Measurements from ENCODE around the gene DENND2A. TPM values are rescaled to one million over a fixed set of nuclear protein-coding genes. Genes with fewer than 3 reads are reported as not detected.

The DENND2A gene
- total RNA-seq, 2 experiments from 2014 or later = not detected

DNA sequence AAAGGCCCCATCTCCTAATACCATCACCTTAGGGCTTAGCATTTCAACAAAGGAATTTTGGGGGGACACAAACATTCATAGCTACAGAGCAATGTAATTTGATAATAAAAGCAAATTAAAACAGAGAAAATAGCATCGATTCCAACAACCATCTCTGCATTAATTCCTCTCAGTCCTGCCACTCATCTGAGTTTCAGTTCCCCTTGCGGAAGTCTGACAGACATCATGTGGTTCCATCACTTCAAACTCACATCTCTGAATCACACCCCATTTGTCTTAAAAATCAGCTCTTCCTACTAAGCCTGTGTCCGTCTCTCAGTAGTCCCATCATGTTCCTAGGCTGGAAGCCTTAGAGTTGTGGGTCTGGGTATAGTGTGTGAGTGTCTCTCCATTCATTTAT is 35.7 kb upstream of the DENND2A start:
- ATAC-seq = no peak
- peaks cover 33% of the 10 kb centered on the region for H3K36me3 Mint-ChIP-seq (ENCODE audit: low read depth)

DNA sequence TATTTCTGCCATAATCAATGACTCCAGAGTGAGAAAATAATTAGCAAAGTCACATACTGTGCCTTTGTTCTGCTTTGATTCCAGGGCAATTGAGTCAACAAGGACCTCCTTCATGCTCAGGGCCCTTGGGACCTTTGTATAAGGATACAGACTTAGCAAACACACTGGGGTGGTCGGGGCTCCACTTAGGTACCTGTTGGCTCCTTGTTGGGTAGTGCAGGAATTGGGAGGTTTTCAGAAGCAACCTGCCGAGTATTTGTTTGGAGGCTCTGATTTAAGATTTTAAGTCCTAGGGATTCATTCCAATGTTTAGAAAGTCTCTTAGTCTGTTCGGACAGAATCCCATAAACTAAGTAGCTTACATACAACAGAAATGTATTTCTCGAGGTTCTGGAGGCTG is 35.1 kb upstream of the DENND2A start:
- Mint-ChIP-seq H3K4me1 (ENCODE audit: low read depth) (peaks cover 35% of the 10 kb centered on the region), H3K9me3 (no peaks in the 10 kb centered on the region), H3K27me3 (no peaks in the 10 kb centered on the region), H3K4me3 (no peak overlapping the region), H3K36me3 (ENCODE audit: low read depth) (peaks cover 29% of the 10 kb centered on the region), H3K27ac (no peak overlapping the region)
- TF ChIP-seq, protein P1, sequence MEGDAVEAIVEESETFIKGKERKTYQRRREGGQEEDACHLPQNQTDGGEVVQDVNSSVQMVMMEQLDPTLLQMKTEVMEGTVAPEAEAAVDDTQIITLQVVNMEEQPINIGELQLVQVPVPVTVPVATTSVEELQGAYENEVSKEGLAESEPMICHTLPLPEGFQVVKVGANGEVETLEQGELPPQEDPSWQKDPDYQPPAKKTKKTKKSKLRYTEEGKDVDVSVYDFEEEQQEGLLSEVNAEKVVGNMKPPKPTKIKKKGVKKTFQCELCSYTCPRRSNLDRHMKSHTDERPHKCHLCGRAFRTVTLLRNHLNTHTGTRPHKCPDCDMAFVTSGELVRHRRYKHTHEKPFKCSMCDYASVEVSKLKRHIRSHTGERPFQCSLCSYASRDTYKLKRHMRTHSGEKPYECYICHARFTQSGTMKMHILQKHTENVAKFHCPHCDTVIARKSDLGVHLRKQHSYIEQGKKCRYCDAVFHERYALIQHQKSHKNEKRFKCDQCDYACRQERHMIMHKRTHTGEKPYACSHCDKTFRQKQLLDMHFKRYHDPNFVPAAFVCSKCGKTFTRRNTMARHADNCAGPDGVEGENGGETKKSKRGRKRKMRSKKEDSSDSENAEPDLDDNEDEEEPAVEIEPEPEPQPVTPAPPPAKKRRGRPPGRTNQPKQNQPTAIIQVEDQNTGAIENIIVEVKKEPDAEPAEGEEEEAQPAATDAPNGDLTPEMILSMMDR (IDR thresholded peaks at IDR 0.05) = no peak
- CTCF ChIA-PET = interaction anchor here (1.0 to 1.5 kb wide), 6 partner anchors 10 to 339 kb away, joined by 3 to 6 read pairs (median 4); partner anchors contain the start of gene MRPS33
- POLR2A ChIA-PET = interaction anchor here (1.1 to 3.6 kb wide), 2 partner anchors 10 to 21 kb away, joined by 3 to 14 read pairs; partner anchors contain the start of gene NDUFB2
- DNase-seq = no peak
- ATAC-seq = no peak
- intact Hi-C loops (cut with micrococcal nuclease) = no loop called here

More for the DNA sequence above, 35.7 kb upstream of the DENND2A start:
- ChIA-PET CTCF (interaction anchor here (1.5 kb wide), 1 partner anchor 10 kb away, joined by 4 read pairs; no protein-coding TSS in a partner anchor), POLR2A (no interaction called here)
- Mint-ChIP-seq H3K4me1 (ENCODE audit: low read depth) (peaks cover 35% of the 10 kb centered on the region), H3K27me3 (no peaks in the 10 kb centered on the region), H3K4me3 (no peak overlapping the region), H3K27ac (no peak overlapping the region), H3K9me3 (no peaks in the 10 kb centered on the region)
- TF ChIP-seq, protein P1 (IDR thresholded peaks at IDR 0.05) = no peak
- intact Hi-C loops (cut with micrococcal nuclease) = no loop called here
- no peak for DNase-seq

DNA sequence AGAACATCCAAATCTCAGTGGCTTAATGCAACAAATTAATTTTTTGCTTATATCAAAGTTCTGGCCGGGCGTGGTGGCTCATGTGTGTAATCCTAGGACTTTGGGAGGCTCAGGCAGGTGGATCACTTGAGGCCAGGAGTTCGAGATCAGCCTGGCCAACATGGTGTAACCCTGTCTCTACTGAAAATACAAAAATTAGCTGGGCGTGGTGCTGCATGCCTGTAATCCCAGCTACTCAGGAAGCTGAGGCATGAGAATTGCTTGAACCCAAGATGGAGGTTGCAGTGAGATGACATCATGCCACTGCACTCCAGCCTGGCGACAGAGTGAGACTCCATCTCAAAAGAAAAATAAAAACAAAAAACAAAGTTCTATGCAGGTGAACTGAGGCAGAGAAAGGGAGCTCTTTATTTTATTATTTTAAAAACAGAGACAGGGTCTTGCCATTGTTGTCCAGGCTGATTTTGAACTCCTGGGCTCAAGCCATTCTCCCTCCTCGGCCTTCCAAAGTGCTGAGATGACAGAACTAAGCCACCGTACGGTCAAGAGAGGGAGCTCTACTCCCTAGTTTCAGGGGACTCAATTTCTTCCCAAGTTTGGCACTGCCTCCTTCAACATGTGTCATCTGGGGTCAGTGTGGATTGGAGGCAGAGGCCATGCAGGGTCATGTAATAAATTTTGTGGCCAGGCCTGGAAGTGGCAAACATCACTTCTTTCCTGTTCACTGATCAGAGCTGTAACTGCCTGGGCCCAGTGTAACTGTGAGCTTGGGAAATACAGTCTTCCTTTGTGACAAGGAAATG is 34.5 kb upstream of the DENND2A start:
- H3K9me3 Mint-ChIP-seq = no peaks in the 10 kb centered on the region
- intact Hi-C loops (cut with micrococcal nuclease) = no loop called here
- DNase-seq = no peak
- peaks cover 26% of the 10 kb centered on the region for H3K36me3 Mint-ChIP-seq (ENCODE audit: low read depth)
- POLR2A ChIA-PET = interaction anchor here (1.1 to 3.6 kb wide), 2 partner anchors 11 to 22 kb away, joined by 3 to 14 read pairs; partner anchors contain the start of gene NDUFB2
- CTCF ChIA-PET = interaction anchor here (0.6 to 2.3 kb wide), 12 partner anchors 8 to 340 kb away, joined by 3 to 7 read pairs (median 4); partner anchors contain the start of gene MRPS33
- ATAC-seq = no peak
- H3K4me1 Mint-ChIP-seq (ENCODE audit: low read depth) = peaks cover 35% of the 10 kb centered on the region
- peak overlapping the region; percentile 55 for H3K27ac Mint-ChIP-seq
- peak overlapping the region; percentile 86 for H3K4me3 Mint-ChIP-seq
- TF ChIP-seq, protein P1 (IDR thresholded peaks at IDR 0.05) = no peak
- no peaks in the 10 kb centered on the region for H3K27me3 Mint-ChIP-seq

DNA sequence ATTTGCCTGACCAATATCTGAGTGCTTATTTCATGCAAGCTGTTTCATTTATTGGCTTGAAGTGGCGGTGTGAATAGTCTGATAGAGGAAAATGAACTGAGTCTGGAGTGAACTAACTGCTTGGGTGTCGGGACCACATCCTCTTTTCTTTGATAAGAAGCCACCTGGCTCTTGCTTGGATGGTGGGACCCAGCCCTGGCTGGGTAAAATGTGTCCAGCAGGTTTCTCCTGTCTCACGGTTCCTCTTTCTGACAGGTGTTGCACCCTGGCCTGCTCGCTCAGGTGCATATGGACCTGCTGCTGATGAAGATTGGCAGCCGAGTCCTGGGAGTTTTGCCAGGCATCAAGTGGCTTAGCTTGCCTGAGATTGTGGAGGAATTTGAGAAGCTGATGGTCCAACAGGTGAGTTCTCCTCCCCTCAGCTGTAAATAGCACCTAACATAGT is 33.8 kb upstream of the DENND2A start:
- peak overlapping the region; percentile 57 for H3K27ac Mint-ChIP-seq
- intact Hi-C loops (cut with micrococcal nuclease) = no loop called here

More for the DNA sequence above, 33.8 kb upstream of the DENND2A start:
- POLR2A ChIA-PET = interaction anchor here (1.2 to 3.6 kb wide), 2 partner anchors 10 to 22 kb away, joined by 3 to 14 read pairs; partner anchors contain the start of gene NDUFB2
- Mint-ChIP-seq H3K4me3 (peak overlapping the region; percentile 86), H3K9me3 (no peaks in the 10 kb centered on the region), H3K27me3 (no peaks in the 10 kb centered on the region), H3K36me3 (ENCODE audit: low read depth) (peaks cover 23% of the 10 kb centered on the region), H3K4me1 (ENCODE audit: low read depth) (peaks cover 35% of the 10 kb centered on the region)
- DNase-seq (no peak), ATAC-seq (no peak)
- TF ChIP-seq, protein P1 (IDR thresholded peaks at IDR 0.05) = no peak
- CTCF ChIA-PET = interaction anchor here (0.8 to 2.3 kb wide), 8 partner anchors 12 to 198 kb away, joined by 3 to 7 read pairs (median 4); no protein-coding TSS in a partner anchor

All from activated CD8-positive, alpha-beta T cell treated with anti-CD3 and anti-CD28 coated beads for 36 hours (primary cell).